NCI-H510A treated with DMSO at 0.1 percent for 48 hours (cell line): Measurements from ENCODE around the gene SLC26A9.

ENCODE experiments used
- DNase-seq: peaks from one replicate; lab custom pipeline; 2025; lab: John Stamatoyannopoulos, UW

The SLC26A9 gene

GRCh38 chr1:205972491-205973168 lies 29.4 kb upstream of the SLC26A9 start:
- no peak for DNase-seq

DNA sequence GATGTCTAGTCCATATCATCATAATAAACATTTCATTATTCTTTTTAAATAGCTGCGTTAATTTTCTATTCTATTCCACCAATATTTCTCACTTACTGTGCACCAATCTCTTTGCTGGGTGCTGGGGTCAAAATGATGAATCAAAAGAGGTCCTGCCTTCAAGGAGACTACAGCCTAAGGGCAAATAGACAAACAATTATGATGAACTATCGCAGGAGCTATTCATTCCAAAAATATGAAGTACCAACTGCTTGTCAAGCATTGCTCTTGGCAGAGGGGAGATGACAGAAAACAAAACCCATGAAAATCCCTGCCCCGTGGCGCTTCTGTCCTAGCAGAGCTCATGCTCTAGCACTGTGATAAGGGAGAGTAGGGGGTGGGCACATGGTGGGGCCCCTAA lies 28.8 kb upstream of the SLC26A9 start:
- DNase-seq: no peak

DNA sequence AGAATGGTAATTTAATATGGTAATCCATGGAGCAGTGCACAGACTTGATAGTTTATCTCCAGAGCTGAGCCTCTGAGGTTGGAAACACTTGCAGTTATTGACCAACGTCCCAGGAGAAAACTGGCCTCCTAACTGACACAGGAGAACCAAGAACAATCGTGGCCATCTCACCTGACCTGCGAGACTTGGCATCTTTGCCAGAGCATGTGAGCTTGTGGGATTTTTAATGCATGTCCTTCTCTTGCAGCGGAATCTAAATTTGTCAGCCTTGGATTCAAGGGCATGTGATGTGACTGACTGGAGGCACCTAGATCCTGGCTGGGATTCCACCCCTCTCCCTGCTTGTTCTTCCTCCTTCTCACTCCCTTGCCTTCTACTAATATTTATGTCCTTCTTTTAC lies 27.8 kb upstream of the SLC26A9 start:
- DNase-seq: no peak

DNA sequence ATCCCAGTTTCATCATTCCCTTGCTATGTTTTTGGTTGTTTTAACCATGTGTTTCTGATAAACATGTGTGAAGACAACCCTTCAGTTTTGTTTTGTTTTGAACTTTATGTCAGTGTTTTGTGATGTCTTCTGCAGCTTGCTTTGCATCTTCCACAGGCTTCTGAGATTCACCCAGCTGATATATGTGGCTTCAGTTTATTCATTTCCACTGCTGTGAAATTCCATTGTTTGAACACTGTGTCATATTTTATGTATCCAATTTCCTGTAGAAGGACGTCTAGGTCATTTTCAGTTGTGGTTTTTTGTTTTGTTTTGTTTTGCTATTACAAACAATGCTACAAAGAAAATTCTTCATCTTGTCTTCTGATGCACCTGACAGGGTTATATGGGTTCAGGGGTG lies 27.2 kb upstream of the SLC26A9 start:
- DNase-seq: no peak

- no peak for DNase-seq
Observed at GRCh38 chr1:205969229-205969628, 26.0 kb upstream of the SLC26A9 start.

DNA sequence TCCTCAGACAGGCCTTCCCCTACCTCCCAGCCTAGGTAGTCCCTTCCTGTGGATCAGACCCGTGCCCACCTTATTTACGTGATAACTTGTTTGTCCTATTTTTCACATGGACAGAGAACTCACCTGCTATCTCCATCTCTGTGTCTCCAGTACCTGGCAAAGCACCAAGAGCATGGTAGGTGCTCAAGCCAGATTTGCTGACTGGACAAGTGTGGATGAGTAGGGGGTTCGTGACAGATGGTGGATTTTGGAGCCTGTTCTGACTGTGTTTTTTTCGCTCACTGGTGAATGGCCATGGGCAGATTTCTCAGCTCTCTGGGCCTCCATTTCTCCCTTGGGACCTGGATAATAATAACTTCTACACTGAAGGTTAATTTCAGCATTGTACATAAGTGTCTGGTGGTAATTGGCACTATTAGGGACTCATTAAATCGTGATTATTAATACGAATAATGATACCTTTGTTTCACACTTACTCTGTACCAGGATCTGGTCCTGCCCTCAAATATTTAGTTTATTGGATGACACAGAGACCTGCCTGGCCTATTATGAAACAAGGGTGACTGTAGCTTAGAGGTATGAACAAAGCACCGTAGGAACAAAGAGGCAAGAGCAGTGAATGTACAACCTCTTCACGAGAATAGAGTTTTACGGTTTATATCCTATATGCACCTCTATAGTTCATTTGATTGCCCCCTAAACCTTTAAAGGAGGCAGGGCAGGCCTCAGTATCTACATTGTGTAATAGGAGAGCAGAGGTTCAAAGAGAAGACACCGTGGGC lies 24.5 kb upstream of the SLC26A9 start:
- DNase-seq: no peak

DNA sequence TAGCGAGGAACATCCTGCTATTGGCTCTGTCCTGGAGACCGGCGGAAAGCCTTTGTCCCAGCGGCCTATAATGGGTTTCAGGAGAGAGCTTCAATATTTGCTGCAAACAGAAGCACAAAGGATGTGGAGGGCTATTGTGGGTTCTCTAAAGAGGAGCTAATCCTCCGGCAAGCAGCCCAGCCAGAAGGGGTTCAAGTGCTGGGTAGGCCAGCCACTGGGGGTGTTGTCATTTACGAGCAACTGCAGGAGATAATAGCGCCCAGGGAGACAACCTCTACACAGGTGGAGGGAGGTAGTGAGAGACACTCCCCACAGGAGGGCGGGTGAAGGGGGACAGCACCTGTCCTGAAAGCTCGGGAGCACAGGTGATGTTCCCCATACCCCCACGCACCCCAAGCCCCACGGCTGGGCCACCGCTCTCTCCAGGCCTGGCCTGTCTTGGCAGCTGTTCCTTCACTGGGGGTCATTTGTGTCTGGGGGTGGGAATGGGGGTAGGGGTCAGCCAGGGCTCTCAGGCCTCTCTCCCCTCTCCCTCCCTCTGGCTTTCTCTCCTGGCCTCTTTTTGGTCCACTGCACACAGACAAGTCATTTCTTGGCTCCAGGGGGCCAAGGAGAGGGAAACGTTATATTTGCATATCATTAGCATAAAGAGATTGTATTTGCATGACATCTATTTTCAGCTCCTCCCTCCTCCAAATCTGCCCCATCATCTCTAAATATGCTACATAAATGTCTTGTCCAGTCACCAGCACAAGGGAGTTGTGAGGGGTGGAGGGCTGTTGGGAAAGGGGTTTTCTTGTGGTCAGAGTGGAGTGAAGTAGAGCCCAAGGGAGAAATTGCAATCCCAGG lies 22.0 kb upstream of the SLC26A9 start:
- DNase-seq: peak; percentile 94

DNA sequence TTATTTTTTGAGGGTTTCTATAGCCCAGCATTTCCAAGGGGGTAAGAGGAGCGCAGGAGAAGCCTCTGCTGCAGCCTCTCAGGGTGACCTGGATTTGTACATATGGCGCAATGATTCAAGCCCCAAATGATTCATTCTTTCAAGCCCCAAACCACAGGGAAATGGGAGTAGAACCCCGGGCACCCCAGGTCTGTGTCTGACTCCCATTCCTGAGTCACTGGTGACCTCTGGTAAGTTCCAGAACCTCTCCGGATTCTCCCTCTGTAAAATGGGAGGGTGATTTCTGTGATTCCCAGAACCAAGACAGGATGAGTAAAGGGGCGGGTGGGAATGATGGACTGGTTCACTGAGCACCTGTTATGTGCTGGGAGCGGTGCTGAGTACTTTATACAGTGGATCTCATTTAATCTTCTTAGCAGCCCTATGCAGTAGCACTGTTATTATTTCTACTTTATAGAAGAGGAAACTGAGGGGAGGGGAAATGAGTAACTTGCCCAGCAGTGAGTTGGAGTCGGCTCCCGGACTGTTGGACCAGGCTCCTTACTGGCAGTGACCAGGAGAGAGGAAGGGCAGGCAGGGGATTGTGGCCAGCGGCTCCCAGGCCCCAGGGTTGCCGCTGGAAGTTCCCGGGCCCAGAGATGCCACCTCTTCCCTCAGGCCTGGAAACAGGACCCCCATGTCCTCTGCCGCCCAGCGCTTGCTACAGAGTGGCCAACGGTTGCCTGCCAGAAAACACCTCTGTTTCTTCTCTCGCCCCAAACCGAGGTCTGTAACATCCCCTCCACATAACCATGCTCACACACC lies 20.3 kb upstream of the SLC26A9 start:
- no peak for DNase-seq

GRCh38 chr1:205962821-205963221 lies 19.6 kb upstream of the SLC26A9 start:
- no peak for DNase-seq

GRCh38 chr1:205961991-205962820 lies 18.9 kb upstream of the SLC26A9 start:
- peak; percentile 57 for DNase-seq

GRCh38 chr1:205961405-205961804 lies 18.1 kb upstream of the SLC26A9 start:
- DNase-seq: no peak

DNA sequence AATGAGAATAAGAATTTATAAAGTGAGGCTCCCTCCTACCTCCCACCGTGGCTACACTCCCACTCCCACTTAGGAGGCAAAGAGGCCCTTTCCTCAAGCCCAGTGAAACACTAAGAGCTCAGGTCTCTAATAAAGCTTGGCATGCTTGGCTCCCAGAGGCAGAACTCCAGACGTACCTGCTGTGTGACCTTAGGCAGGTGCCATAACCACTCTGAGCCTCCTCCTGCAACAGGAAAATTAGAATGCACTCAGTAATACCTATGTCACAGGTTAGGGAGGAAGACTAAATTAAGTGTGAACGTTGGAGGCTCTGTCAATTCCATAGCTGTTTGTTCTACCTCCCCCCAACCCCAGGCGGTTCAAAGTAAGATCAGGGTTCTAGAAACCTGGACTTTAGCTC lies 16.5 kb upstream of the SLC26A9 start:
- no peak for DNase-seq

GRCh38 chr1:205955499-205955898 lies 12.2 kb upstream of the SLC26A9 start:
- DNase-seq: no peak

- peak; percentile 74 for DNase-seq
Observed at GRCh38 chr1:205954819-205955404, 11.7 kb upstream of the SLC26A9 start.

- no peak for DNase-seq
Observed at GRCh38 chr1:205951746-205952145, 8.5 kb upstream of the SLC26A9 start.

- peak; percentile 71 for DNase-seq
Observed at GRCh38 chr1:205950826-205951549, 7.7 kb upstream of the SLC26A9 start.

- no peak for DNase-seq
Observed at GRCh38 chr1:205950280-205950679, 7.0 kb upstream of the SLC26A9 start.

GRCh38 chr1:205949753-205950152 lies 6.5 kb upstream of the SLC26A9 start:
- no peak for DNase-seq

DNA sequence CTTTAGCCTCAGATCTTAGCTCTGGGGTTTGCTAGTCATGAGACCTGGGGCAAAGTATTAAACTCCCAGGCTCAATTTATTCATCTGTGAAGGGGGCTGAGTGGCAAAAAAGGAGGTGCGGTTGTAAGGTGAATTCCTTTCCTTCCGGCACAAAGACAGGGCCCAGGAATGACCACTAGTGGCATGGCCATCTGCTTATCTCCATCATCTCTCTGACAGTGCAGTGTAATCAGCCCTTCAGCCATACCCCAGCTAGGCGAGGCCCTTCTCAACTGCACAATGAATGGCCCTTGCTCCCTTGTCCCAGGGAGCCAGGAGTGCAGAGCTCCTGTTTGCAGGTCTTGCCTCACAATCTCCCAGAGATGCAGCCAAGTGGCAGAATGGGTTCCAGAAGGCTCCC lies 5.6 kb upstream of the SLC26A9 start:
- DNase-seq: no peak

- no peak for DNase-seq
Observed at GRCh38 chr1:205948039-205948438, 4.8 kb upstream of the SLC26A9 start.
